ENCODE measurements around the gene ZNF648.
A peak's percentile ranks its signal among the peaks of the same experiment; 100 is the strongest.

ZNF648 gene

DNA sequence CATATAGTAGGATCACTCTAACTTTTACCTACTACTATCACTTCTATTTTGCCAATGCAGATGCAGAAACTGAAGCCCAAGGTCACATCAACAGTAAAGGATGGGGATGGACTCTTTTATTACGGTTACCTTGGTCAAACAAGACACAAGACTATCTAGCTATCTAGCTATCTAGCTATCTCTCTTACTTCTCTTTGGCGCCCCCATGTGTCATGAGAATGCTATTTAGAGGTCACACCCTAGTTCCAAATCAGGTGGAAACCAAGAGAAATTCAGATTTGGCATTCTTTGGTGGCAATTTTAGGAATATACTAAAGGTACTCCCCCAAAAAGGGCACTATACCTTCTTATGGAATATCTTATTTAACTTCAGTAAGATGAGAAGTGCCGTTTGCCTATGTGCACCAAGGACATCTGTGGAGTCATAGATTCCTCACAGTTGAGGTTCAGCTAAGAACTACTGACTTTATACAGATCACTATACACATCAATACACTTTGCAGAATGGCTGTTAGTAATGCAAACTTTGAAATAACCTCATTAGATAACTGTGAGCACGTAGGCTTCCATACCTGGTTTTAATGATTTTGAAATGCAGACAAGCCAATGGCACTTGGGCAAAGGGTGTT is 6.7 kb downstream of the ZNF648 start:
- TF ChIP-seq EGR1 (IDR thresholded peaks at IDR 0.05) (no peak), EP300 (IDR thresholded peaks at IDR 0.05; ENCODE audit: borderline replicate concordance) (no peak), YY1 (IDR thresholded peaks at IDR 0.05; ENCODE audit: low read depth) (no peak), RAD21 (IDR thresholded peaks at IDR 0.05; ENCODE audit: low read depth) (peak; percentile 78), TEAD4 (IDR thresholded peaks at IDR 0.05) (no peak), TAF1 (IDR thresholded peaks at IDR 0.05; ENCODE audit: low read depth) (no peak), REST (IDR thresholded peaks at IDR 0.05; ENCODE audit: low read depth) (no peak)

DNA sequence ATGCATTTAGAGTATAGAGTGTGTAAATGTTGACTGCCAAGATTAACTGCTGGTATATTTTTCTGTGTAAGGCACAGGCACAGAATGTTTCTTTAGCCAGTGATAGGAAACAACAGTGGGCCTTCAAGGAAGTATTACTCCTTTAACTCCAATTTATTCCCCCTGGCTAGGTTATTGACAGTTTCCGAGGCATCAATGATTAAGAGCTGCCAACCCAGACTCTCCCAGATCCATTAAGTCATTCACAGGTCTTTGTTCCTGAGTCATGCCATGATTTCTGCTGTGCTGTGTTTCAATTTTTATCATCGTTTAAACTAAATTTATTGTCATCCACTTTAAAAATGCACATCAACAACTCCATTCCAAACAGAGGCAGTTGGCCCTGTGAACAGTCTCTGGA is 9.2 kb downstream of the ZNF648 start:
- no peak for TF ChIP-seq MAX (IDR thresholded peaks at IDR 0.05)
- no peak for TF ChIP-seq EGR1 (IDR thresholded peaks at IDR 0.05)
- no peak for TF ChIP-seq TEAD4 (IDR thresholded peaks at IDR 0.05)
- no peak for TF ChIP-seq NFIC (IDR thresholded peaks at IDR 0.05)
- no peak for TF ChIP-seq CREB1 (IDR thresholded peaks at IDR 0.05; ENCODE audit: low read depth)
- no peak for TF ChIP-seq FOXM1 (IDR thresholded peaks at IDR 0.05; ENCODE audit: borderline replicate concordance, low read depth)
- TF ChIP-seq CEBPB (IDR thresholded peaks at IDR 0.05) = no peak
- no peak for TF ChIP-seq ZBTB7A (IDR thresholded peaks at IDR 0.05; ENCODE audit: low read depth)
- TF ChIP-seq YY1 (IDR thresholded peaks at IDR 0.05; ENCODE audit: low read depth) = no peak
- TF ChIP-seq REST (IDR thresholded peaks at IDR 0.05; ENCODE audit: low read depth) = no peak
- TF ChIP-seq TCF12 (IDR thresholded peaks at IDR 0.05; ENCODE audit: low read depth) = no peak
- TF ChIP-seq, protein P1, sequence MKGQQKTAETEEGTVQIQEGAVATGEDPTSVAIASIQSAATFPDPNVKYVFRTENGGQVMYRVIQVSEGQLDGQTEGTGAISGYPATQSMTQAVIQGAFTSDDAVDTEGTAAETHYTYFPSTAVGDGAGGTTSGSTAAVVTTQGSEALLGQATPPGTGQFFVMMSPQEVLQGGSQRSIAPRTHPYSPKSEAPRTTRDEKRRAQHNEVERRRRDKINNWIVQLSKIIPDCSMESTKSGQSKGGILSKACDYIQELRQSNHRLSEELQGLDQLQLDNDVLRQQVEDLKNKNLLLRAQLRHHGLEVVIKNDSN (IDR thresholded peaks at IDR 0.05) = no peak

GRCh38 chr1:182051938-182052337 is 9.6 kb downstream of the ZNF648 start:
- TF ChIP-seq YY1 (IDR thresholded peaks at IDR 0.05; ENCODE audit: low read depth) (no peak), TAF1 (IDR thresholded peaks at IDR 0.05; ENCODE audit: low read depth) (no peak), ZBTB7A (IDR thresholded peaks at IDR 0.05; ENCODE audit: low read depth) (no peak), TCF12 (IDR thresholded peaks at IDR 0.05; ENCODE audit: low read depth) (no peak), MAX (IDR thresholded peaks at IDR 0.05) (no peak), EGR1 (IDR thresholded peaks at IDR 0.05) (no peak), EP300 (IDR thresholded peaks at IDR 0.05; ENCODE audit: borderline replicate concordance) (no peak), FOXM1 (IDR thresholded peaks at IDR 0.05; ENCODE audit: borderline replicate concordance, low read depth) (no peak), RAD21 (IDR thresholded peaks at IDR 0.05; ENCODE audit: low read depth) (no peak), CEBPB (IDR thresholded peaks at IDR 0.05) (no peak), TEAD4 (IDR thresholded peaks at IDR 0.05) (no peak), CREB1 (IDR thresholded peaks at IDR 0.05; ENCODE audit: low read depth) (no peak), REST (IDR thresholded peaks at IDR 0.05; ENCODE audit: low read depth) (no peak), NFIC (IDR thresholded peaks at IDR 0.05) (no peak)
- TF ChIP-seq, protein P1 (IDR thresholded peaks at IDR 0.05) = no peak

DNA sequence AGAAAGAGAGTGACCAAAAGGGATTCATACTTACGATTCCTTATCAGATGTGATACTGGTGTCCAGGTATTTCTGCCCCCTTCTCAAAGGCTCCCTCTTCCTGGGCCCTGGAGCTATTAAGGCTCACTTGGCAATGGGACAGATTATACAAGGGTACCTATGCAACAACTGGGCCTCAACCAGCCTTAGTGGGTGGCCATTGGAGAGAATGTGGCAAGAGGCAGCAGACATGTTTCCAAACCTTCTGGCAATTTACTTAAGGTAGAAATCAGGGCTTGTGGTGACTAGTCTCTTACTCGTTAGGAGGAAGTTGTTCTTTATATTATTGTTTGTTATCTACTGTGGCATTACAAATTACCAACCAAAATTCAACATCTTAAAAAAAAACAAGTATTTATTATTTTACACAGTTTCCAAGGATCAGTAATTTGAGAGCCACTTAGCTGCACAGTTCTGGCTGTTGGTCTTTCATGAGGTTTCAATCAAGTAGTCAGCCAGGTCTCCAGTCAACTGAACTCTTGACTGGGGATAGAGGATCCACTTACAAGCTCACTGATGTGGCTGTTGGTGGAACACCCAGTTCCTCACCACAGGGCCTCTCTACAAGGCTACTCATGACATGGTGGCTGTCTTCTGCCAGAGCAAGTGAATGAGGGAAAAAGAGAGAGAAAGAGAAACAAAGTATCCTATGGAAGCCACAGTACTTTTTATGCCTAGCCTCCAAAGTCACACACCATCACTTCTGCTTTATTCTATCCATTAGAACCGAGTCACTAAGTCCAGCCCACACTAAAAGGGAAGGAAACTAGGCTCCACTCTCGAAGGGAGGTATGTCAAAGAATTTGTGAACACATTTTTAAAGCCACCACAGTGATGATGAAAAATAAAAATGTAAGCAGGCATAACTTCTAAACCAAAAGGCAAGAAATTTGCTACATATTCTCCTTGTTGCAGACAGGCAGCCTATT is 10.7 kb downstream of the ZNF648 start:
- no peak for TF ChIP-seq TEAD4 (IDR thresholded peaks at IDR 0.05)
- no peak for TF ChIP-seq CEBPB (IDR thresholded peaks at IDR 0.05)
- TF ChIP-seq EP300 (IDR thresholded peaks at IDR 0.05; ENCODE audit: borderline replicate concordance) = no peak
- TF ChIP-seq ZBTB7A (IDR thresholded peaks at IDR 0.05; ENCODE audit: low read depth) = no peak
- no peak for TF ChIP-seq TCF12 (IDR thresholded peaks at IDR 0.05; ENCODE audit: low read depth)
- no peak for TF ChIP-seq YY1 (IDR thresholded peaks at IDR 0.05; ENCODE audit: low read depth)
- TF ChIP-seq REST (IDR thresholded peaks at IDR 0.05; ENCODE audit: low read depth) = no peak
- no peak for TF ChIP-seq TAF1 (IDR thresholded peaks at IDR 0.05; ENCODE audit: low read depth)
- no peak for TF ChIP-seq NFIC (IDR thresholded peaks at IDR 0.05)
- TF ChIP-seq, protein P1 (IDR thresholded peaks at IDR 0.05) = no peak
- no peak for TF ChIP-seq FOXM1 (IDR thresholded peaks at IDR 0.05; ENCODE audit: borderline replicate concordance, low read depth)
- TF ChIP-seq MAX (IDR thresholded peaks at IDR 0.05) = no peak
- no peak for TF ChIP-seq RAD21 (IDR thresholded peaks at IDR 0.05; ENCODE audit: low read depth)
- no peak for TF ChIP-seq CREB1 (IDR thresholded peaks at IDR 0.05; ENCODE audit: low read depth)
- no peak for TF ChIP-seq EGR1 (IDR thresholded peaks at IDR 0.05)
